SU-DHL-6 (cell line): Measurements from ENCODE around the gene CAMK1D.

Experiments
- EZH2phosphoT487 ChIP-seq: fragments of 200-600 bp; sonication (generic), shearing (Covaris generic); conservative IDR thresholded peaks from 2 replicates; pipeline ENCODE4 v1.6.1; 2018; ENCODE audit warnings: mild to moderate bottlenecking, antibody characterized with exemption, low read length, moderate library complexity, mixed read lengths
- TF ChIP-seq, protein P1 (sequence below): fragments of 200-600 bp; sonication (generic); IDR thresholded peaks from one replicate; pipeline ENCODE4 v1.5.1; 2017; ENCODE audit warnings: antibody characterized with exemption, mild to moderate bottlenecking, low read length, moderate library complexity; ENCODE audit not compliant: insufficient read depth, poor library complexity, severe bottlenecking

DNA sequence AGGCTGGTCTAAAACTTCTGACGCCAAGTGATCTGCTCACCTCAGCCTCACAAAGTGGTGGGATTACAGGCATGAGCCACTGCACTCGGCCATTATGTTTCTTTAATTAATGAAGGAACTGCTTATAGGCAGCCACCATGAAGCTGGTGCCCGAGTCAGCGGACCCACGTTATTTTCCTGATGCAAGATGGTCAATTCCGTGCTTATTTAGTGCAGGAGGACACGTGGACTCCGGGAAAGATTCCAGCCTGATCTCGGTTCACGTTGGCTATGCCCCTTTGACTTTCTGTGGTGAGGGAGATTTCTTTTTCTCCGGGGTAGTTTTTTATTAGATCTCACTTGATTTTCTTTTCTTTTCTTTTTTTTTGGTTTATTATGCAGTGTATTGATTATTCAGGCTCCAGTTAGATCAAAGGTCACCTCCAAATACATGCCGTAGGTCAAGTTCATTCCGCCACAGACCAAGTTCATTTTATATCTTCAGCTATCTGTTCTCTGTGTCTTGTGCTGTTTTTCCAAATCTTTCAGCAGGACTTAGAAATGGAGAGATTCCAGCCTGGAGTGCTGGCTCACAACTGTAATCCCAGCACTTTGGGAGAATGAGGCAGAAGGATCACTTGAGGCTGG lies 8.3 kb downstream of the CAMK1D start:
- TF ChIP-seq, protein P1, sequence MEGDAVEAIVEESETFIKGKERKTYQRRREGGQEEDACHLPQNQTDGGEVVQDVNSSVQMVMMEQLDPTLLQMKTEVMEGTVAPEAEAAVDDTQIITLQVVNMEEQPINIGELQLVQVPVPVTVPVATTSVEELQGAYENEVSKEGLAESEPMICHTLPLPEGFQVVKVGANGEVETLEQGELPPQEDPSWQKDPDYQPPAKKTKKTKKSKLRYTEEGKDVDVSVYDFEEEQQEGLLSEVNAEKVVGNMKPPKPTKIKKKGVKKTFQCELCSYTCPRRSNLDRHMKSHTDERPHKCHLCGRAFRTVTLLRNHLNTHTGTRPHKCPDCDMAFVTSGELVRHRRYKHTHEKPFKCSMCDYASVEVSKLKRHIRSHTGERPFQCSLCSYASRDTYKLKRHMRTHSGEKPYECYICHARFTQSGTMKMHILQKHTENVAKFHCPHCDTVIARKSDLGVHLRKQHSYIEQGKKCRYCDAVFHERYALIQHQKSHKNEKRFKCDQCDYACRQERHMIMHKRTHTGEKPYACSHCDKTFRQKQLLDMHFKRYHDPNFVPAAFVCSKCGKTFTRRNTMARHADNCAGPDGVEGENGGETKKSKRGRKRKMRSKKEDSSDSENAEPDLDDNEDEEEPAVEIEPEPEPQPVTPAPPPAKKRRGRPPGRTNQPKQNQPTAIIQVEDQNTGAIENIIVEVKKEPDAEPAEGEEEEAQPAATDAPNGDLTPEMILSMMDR = no peak
- no peak for TF ChIP-seq EZH2phosphoT487
